Non-pigmented ciliary epithelial cell (primary cell): ENCODE results near the gene APOA1.
"Not testable (repeated sequence)": the region's sequence is repeated elsewhere in the genome, so short reads cannot be mapped to it uniquely, and the experiment has no call there.

Experiments
- DNase-seq: peaks from one replicate; pipeline ENCODE4 v3.0.0-alpha.2; 2010; ENCODE audit warnings: low read depth

The APOA1 gene

GRCh38 chr11:116813781-116814471 is 23.5 kb downstream of the APOA1 start:
- DNase-seq: no peak

GRCh38 chr11:116813170-116813569 is 24.3 kb downstream of the APOA1 start:
- DNase-seq: no peak

DNA sequence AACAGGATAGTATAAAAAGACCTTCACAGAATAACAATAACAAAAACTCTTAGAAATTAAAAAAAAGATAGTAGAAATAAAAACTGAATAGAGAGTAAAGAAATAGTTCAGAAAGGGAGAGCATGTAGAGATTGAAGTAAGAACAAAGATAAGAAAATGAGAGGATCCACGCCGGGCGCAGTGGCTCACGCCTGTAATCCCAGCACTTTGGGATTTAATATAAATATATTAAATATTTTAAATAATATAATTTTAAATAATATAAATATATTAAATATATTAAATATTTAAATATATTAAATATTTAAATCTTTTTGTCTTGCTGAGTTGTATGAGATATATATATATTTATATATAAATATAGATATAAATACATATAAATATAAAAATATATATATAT is 25.3 kb downstream of the APOA1 start:
- no peak for DNase-seq

GRCh38 chr11:116811194-116811593 is 26.2 kb downstream of the APOA1 start:
- no peak for DNase-seq

GRCh38 chr11:116808262-116809175 is 28.9 kb downstream of the APOA1 start:
- no peak for DNase-seq

GRCh38 chr11:116807601-116808261 is 29.7 kb downstream of the APOA1 start:
- no peak for DNase-seq

GRCh38 chr11:116804001-116804400 is 33.4 kb downstream of the APOA1 start:
- no peak for DNase-seq

GRCh38 chr11:116801662-116802061 is 35.8 kb downstream of the APOA1 start:
- not testable (repeated sequence) for DNase-seq

DNA sequence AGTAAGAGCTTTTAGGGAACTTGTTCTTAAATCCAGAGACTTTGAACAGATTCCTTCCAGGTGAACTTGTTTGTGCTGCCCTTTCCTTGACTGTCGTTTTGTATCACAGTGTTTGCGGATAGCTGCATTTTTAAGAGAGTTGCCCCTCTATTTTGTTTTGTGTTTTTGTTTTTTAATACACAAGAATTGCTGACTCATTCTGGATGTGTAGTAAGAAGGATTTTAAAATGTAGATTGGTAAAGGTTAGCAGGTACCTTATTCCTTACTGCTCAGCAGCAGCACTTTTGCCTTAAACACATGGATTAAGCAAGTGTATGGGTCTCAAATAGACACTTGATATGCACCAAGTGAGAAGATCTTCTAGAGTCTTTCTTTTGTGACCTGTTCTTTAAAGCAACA is 36.8 kb downstream of the APOA1 start:
- no peak for DNase-seq

DNA sequence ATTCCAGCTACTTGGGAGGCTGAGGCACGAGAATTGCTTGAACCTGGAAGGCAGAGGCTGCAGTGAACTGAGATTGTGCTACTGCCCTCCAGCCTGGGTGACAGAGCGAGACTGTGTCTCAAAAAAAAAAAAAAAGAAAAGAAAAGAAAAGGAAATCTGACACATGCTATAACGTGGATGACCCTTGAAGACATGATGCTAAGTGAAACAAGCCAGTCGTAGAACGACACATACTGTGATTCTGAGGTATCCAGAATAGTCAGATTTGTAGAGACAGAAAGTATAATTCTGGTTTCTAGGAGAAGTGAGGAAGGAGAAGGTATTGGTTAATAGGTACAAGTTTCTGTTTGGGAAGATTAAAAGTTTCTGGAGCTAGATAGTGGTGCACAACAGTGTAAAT is 39.1 kb downstream of the APOA1 start:
- DNase-seq: no peak

DNA sequence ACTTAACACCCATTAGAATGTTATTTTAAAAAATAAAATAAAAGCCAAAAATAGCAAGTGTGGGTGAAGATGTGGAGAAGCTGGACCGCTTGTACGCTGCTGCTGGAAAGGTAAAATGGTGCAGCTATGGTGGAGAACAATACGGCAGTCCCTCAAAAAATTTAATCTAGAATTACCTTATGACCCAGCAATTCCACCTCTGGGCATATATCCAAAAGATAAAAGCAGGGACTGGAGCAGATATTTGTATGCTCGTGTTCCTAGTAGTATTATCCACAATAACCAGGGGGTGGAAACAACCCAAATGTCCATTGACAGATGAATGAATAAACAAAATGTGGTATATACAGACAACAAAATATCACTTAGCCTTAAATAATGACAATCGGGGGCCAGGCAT is 39.6 kb downstream of the APOA1 start:
- no peak for DNase-seq

DNA sequence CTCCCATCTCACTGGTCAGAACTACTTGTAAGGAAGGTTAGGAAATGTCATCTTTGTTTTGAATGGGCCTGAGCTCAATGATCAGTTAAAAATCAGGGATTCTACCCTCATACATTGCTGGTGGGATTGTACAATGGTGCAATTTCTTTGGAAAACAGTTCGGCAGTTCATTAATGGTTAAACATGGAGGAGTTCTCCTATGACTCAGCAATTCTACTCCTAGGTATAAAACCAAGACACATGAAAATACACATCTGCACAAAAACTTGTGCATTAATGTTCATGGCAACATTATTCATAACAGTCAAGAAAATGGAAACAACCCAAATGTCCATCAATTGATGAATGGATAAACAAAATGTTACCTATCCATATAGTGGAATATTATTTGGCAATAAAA is 40.9 kb downstream of the APOA1 start:
- no peak for DNase-seq

GRCh38 chr11:116794851-116795250 is 42.6 kb downstream of the APOA1 start:
- DNase-seq: no peak

DNA sequence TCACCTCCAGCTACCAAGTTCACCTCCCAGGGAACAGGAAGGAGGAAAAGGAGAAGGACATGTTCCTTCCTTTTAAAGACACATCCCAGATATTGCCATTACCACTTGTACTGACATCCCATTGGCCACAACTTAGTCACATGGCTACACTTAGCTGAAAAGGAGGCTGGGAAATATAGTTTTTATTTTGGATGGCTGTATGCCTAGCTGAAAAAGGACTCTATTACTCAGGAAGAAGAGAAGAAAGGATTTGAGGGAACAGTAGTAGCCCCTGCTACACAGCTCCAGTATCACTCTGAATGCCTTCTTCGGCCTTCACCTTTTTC is 43.7 kb downstream of the APOA1 start:
- no peak for DNase-seq

- DNase-seq: no peak
Measured at GRCh38 chr11:116792869-116793771, 44.3 kb downstream of the APOA1 start.

GRCh38 chr11:116792144-116792868 is 45.1 kb downstream of the APOA1 start:
- no peak for DNase-seq

GRCh38 chr11:116791813-116792143 is 45.6 kb downstream of the APOA1 start, which contains the start of gene APOA5:
TSS of gene APOA5 (minus strand) at chr11:116791879. CDS start at chr11:116791860, 19 bp downstream.
- DNase-seq: no peak

DNA sequence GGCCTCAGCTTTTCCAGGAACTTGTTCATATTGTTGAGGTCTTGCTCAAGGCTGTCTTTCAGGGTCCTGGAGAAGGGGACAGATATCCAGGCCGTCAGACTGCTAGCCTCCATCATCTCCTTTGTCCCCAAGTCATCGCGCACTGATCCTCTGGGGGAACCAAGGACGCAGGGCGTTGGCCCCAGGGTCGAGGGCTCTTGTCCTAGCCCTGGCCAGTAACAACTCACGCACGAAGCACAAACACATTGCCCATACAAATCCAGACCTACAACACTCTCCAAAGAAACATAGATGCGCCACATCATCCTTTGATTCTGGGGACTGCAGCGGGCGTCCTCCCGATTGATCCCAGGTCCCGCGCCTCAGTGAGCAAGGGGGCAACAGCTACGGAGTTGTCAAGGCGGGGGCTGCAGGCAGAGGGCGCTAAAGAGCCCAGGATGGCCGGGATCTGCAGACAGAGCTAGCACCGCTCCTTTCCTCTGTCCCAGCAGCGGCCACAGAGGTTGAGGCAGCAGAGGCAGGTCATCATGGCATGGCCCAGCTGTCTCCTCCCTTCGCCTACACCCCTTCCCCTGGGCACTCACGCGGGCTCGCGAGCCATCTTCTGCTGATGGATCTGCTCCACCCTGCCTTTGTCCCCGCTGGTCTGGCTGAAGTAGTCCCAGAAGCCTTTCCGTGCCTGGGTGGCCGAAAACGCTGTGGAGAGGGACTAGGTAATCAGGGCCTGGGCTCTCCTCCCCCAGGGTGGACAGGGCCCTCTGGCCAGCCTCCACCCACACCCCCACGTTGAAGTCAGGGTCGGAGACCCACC is 46.2 kb downstream of the APOA1 start:
- DNase-seq: no peak

DNA sequence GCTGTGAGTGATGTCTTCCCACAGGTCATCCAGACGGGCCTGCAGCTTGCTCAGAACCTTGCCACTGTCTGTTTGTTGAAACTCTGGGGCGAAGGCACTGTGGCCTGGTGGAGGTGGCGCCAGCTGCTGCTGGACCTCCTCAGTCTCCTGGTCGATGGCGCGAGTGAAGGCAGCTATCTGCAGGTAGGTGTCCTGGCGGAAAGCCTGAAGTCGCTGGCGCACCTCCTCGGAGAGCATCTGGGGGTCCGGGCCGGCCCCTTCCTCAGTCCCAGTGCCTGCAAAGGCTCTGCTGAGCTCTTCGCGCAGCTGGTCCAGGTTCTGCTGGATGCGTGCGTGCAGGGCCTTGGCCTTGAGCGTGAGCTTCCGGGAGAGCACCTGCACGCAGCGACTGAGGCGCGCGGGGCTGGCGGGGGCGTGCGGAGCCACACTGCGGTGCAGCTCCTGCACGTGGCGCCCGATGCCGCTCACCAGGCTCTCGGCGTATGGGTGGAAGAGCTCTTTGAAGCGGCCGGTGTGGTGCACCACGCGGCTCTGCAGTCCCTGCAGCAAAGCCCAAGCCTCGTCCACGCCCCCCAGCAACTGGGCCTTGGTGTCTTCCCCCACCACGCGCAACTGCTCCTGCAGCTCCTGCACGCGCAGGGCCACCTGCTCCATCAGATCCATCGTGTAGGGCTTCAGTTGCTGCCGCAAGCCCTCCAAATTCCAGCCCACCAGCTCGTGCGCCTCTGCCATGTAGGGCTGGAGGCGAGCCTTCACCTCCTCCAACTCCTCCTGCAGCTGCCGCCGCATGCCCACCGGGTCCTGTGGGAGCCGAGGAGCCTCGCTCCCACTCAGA is 47.0 kb downstream of the APOA1 start:
- no peak for DNase-seq

DNA sequence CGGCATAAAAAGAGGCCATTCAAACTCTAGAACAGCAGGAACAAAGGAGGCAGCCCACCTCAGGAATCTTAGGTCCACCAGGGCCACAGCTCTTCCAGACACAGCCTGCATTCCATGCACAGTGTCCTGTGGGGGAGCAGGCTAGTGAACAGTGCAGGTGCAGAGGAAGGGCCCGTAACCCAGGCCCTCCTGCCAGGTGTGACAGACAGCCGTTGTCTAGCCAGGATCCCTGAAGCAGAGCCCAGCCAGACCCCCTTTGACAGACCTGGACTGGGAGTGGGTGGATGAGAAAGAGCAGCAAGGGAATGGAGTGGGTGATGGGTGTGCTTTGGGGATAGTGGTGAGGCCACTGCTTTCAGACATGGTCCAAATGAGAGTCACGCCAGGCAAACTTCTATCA is 48.4 kb downstream of the APOA1 start:
- DNase-seq: no peak
